ENCODE data around the gene KTN1.

DNA sequence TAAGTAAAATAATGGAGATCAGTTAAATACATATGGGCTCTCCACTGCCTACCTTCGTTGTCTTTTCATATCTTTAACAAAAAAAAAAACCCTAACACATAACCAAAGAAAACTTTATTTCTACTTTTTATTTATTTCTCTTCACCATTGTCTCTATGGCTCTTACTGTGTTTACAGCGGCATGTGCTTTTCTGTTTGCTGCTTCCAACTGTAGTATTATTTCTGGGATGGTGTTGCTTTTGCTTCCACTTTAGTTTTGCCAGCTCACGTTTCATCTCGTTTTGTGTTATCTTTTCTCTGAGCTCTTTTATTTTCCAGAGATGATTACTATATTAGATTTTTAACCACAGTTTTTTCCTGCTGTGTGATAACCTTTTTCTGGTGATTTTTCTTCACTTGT, 46.1 kb downstream of the KTN1 start:
- TF ChIP-seq, protein P1, sequence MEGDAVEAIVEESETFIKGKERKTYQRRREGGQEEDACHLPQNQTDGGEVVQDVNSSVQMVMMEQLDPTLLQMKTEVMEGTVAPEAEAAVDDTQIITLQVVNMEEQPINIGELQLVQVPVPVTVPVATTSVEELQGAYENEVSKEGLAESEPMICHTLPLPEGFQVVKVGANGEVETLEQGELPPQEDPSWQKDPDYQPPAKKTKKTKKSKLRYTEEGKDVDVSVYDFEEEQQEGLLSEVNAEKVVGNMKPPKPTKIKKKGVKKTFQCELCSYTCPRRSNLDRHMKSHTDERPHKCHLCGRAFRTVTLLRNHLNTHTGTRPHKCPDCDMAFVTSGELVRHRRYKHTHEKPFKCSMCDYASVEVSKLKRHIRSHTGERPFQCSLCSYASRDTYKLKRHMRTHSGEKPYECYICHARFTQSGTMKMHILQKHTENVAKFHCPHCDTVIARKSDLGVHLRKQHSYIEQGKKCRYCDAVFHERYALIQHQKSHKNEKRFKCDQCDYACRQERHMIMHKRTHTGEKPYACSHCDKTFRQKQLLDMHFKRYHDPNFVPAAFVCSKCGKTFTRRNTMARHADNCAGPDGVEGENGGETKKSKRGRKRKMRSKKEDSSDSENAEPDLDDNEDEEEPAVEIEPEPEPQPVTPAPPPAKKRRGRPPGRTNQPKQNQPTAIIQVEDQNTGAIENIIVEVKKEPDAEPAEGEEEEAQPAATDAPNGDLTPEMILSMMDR (IDR thresholded peaks at IDR 0.05): no peak
- TF ChIP-seq POLR2A (IDR thresholded peaks at IDR 0.05): no peak

Measured in breast epithelium (tissue), 3 donors.